ENCODE results near the gene RGS3. TPM values are rescaled to one million over a fixed set of nuclear protein-coding genes. Genes with fewer than 3 reads are reported as not detected.
A peak's percentile ranks its signal among the peaks of the same experiment; 100 is the strongest.

RGS3 gene
- total and polyA plus RNA-seq, 4 donors: 33.5 to 54.9 (median 40.9) TPM

GRCh38 chr9:113529336-113530009 lies 65.9 kb downstream of the RGS3 start:
- Histone ChIP-seq H3K27ac (ENCODE audit: low read depth, low read length) (no peak overlapping the region), H3K4me1 (ENCODE audit: control insufficient read depth, insufficient read depth, low read length) (peaks cover 26% of the 10 kb centered on the region), H3K36me3 (ENCODE audit: control insufficient read depth, insufficient read depth, low read length) (peaks cover 6% of the 10 kb centered on the region), H3K4me3 (ENCODE audit: low read depth, low read length) (no peak overlapping the region), H3K9me3 (ENCODE audit: control insufficient read depth, insufficient read depth, low read length) (no peaks in the 10 kb centered on the region), H3K27me3 (ENCODE audit: control insufficient read depth, insufficient read depth, low read length) (no peaks in the 10 kb centered on the region)
- DNase-seq (ENCODE audit: low read depth in 4 of 6, low spot score in 6 of 6): no peak
- 82% methylated on average over 4 of the region's 7 CpGs for WGBS (ENCODE audit: insufficient coverage)

- Histone ChIP-seq H3K9me3 (ENCODE audit: control insufficient read depth, insufficient read depth, low read length) (no peaks in the 10 kb centered on the region), H3K4me1 (ENCODE audit: control insufficient read depth, insufficient read depth, low read length) (peaks cover 19% of the 10 kb centered on the region), H3K4me3 (ENCODE audit: low read depth, low read length) (no peak overlapping the region), H3K27me3 (ENCODE audit: control insufficient read depth, insufficient read depth, low read length) (no peaks in the 10 kb centered on the region), H3K36me3 (ENCODE audit: control insufficient read depth, insufficient read depth, low read length) (peaks cover 6% of the 10 kb centered on the region), H3K27ac (ENCODE audit: low read depth, low read length) (no peak overlapping the region)
- 78% methylated on average over 3 of the region's 4 CpGs for WGBS (ENCODE audit: insufficient coverage)
- no peak for DNase-seq (ENCODE audit: low read depth in 4 of 6, low spot score in 6 of 6)
Observed at GRCh38 chr9:113530022-113530635, 66.6 kb downstream of the RGS3 start.

- WGBS (ENCODE audit: insufficient coverage): 89% methylated on average over 1 of the region's 1 CpG
- no peaks in the 10 kb centered on the region for H3K9me3 ChIP-seq (ENCODE audit: control insufficient read depth, insufficient read depth, low read length)
- H3K27ac ChIP-seq (ENCODE audit: low read depth, low read length): no peak overlapping the region
- H3K27me3 ChIP-seq (ENCODE audit: control insufficient read depth, insufficient read depth, low read length): no peaks in the 10 kb centered on the region
- DNase-seq (ENCODE audit: low read depth in 4 of 6, low spot score in 6 of 6): no peak
- H3K36me3 ChIP-seq (ENCODE audit: control insufficient read depth, insufficient read depth, low read length): peaks cover 6% of the 10 kb centered on the region
- peaks cover 15% of the 10 kb centered on the region for H3K4me1 ChIP-seq (ENCODE audit: control insufficient read depth, insufficient read depth, low read length)
- H3K4me3 ChIP-seq (ENCODE audit: low read depth, low read length): no peak overlapping the region
Observed at GRCh38 chr9:113530942-113531341, 67.4 kb downstream of the RGS3 start.

GRCh38 chr9:113531919-113532808 lies 68.6 kb downstream of the RGS3 start:
- no peak overlapping the region for H3K27ac ChIP-seq (ENCODE audit: low read depth, low read length)
- H3K36me3 ChIP-seq (ENCODE audit: control insufficient read depth, insufficient read depth, low read length): peaks cover 15% of the 10 kb centered on the region
- WGBS (ENCODE audit: insufficient coverage): 67% methylated on average over 7 of the region's 7 CpGs
- no peaks in the 10 kb centered on the region for H3K9me3 ChIP-seq (ENCODE audit: control insufficient read depth, insufficient read depth, low read length)
- peaks cover 16% of the 10 kb centered on the region for H3K4me1 ChIP-seq (ENCODE audit: control insufficient read depth, insufficient read depth, low read length)
- no peak overlapping the region for H3K4me3 ChIP-seq (ENCODE audit: low read depth, low read length)
- DNase-seq (ENCODE audit: low read depth in 4 of 6, low spot score in 6 of 6): no peak
- no peaks in the 10 kb centered on the region for H3K27me3 ChIP-seq (ENCODE audit: control insufficient read depth, insufficient read depth, low read length)

- 92% methylated on average over 2 of the region's 3 CpGs for WGBS (ENCODE audit: insufficient coverage)
- Histone ChIP-seq H3K36me3 (ENCODE audit: control insufficient read depth, insufficient read depth, low read length) (peaks cover 17% of the 10 kb centered on the region), H3K27me3 (ENCODE audit: control insufficient read depth, insufficient read depth, low read length) (no peaks in the 10 kb centered on the region), H3K27ac (ENCODE audit: low read depth, low read length) (no peak overlapping the region), H3K4me3 (ENCODE audit: low read depth, low read length) (no peak overlapping the region), H3K9me3 (ENCODE audit: control insufficient read depth, insufficient read depth, low read length) (no peaks in the 10 kb centered on the region), H3K4me1 (ENCODE audit: control insufficient read depth, insufficient read depth, low read length) (peaks cover 23% of the 10 kb centered on the region)
- no peak for DNase-seq (ENCODE audit: low read depth in 4 of 6, low spot score in 6 of 6)
Observed at GRCh38 chr9:113532809-113533190, 69.3 kb downstream of the RGS3 start.

- no peak overlapping the region for H3K27ac ChIP-seq (ENCODE audit: low read depth, low read length)
- H3K4me1 ChIP-seq (ENCODE audit: control insufficient read depth, insufficient read depth, low read length): peaks cover 31% of the 10 kb centered on the region
- H3K4me3 ChIP-seq (ENCODE audit: low read depth, low read length): no peak overlapping the region
- H3K9me3 ChIP-seq (ENCODE audit: control insufficient read depth, insufficient read depth, low read length): no peaks in the 10 kb centered on the region
- no peak for DNase-seq (ENCODE audit: low read depth in 4 of 6, low spot score in 6 of 6)
- H3K36me3 ChIP-seq (ENCODE audit: control insufficient read depth, insufficient read depth, low read length): peaks cover 17% of the 10 kb centered on the region
- WGBS (ENCODE audit: insufficient coverage): 98% methylated on average over 7 of the region's 8 CpGs
- no peaks in the 10 kb centered on the region for H3K27me3 ChIP-seq (ENCODE audit: control insufficient read depth, insufficient read depth, low read length)
Observed at GRCh38 chr9:113533335-113534225, 70.1 kb downstream of the RGS3 start.

GRCh38 chr9:113535756-113536155 lies 72.2 kb downstream of the RGS3 start:
- DNase-seq (ENCODE audit: low read depth in 4 of 6, low spot score in 6 of 6): no peak
- Histone ChIP-seq H3K9me3 (ENCODE audit: control insufficient read depth, insufficient read depth, low read length) (no peaks in the 10 kb centered on the region), H3K36me3 (ENCODE audit: control insufficient read depth, insufficient read depth, low read length) (peaks cover 14% of the 10 kb centered on the region), H3K4me3 (ENCODE audit: low read depth, low read length) (no peak overlapping the region), H3K27ac (ENCODE audit: low read depth, low read length) (no peak overlapping the region), H3K4me1 (ENCODE audit: control insufficient read depth, insufficient read depth, low read length) (peaks cover 36% of the 10 kb centered on the region), H3K27me3 (ENCODE audit: control insufficient read depth, insufficient read depth, low read length) (no peaks in the 10 kb centered on the region)
- WGBS (ENCODE audit: insufficient coverage): 92% methylated on average over 6 of the region's 6 CpGs

GRCh38 chr9:113536166-113536482 lies 72.6 kb downstream of the RGS3 start:
- Histone ChIP-seq H3K9me3 (ENCODE audit: control insufficient read depth, insufficient read depth, low read length) (no peaks in the 10 kb centered on the region), H3K36me3 (ENCODE audit: control insufficient read depth, insufficient read depth, low read length) (peaks cover 14% of the 10 kb centered on the region), H3K4me3 (ENCODE audit: low read depth, low read length) (no peak overlapping the region), H3K4me1 (ENCODE audit: control insufficient read depth, insufficient read depth, low read length) (peaks cover 40% of the 10 kb centered on the region), H3K27ac (ENCODE audit: low read depth, low read length) (peak overlapping the region; percentile 19), H3K27me3 (ENCODE audit: control insufficient read depth, insufficient read depth, low read length) (no peaks in the 10 kb centered on the region)
- 47% methylated on average over 6 of the region's 6 CpGs for WGBS (ENCODE audit: insufficient coverage)
- DNase-seq (ENCODE audit: low read depth in 4 of 6, low spot score in 6 of 6): no peak
